ENCODE data around the gene SLC18A3.

GRCh38 chr10:49595713-49596492 lies 14.2 kb upstream of the SLC18A3 start:
- no peak for TF ChIP-seq CTCF (IDR thresholded peaks at IDR 0.05)
- no peak for TF ChIP-seq EP300 (IDR thresholded peaks at IDR 0.05)
- TF ChIP-seq POLR2A (IDR thresholded peaks at IDR 0.05), result no peak
- no peak for TF ChIP-seq POLR2AphosphoS5 (IDR thresholded peaks at IDR 0.05)

Measured in sigmoid colon (tissue), 4 donors.